Measurements from ENCODE around the gene TMEM201. TPM values are rescaled to one million over a fixed set of nuclear protein-coding genes. Genes with fewer than 3 reads are reported as not detected.

Gene TMEM201
- total and polyA plus RNA-seq, 2 of the 8 experiments (the other 6 are each of a cell fraction or from before 2014, with no cell fraction given) = 8.2 to 27.1 TPM

- Histone ChIP-seq H2AK5ac (ENCODE audit: low read depth, low read length) (no peak overlapping the region), H3K79me2 (ENCODE audit: control insufficient read depth in 1 of 2, insufficient read depth in 2 of 2, low read length in 2 of 2) (no peaks in the 10 kb centered on the region), H2BK12ac (ENCODE audit: low read depth, low read length) (no peak overlapping the region)
- TF ChIP-seq, protein P1, sequence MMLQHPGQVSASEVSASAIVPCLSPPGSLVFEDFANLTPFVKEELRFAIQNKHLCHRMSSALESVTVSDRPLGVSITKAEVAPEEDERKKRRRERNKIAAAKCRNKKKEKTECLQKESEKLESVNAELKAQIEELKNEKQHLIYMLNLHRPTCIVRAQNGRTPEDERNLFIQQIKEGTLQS (IDR thresholded peaks at IDR 0.05; ENCODE audit: insufficient read depth, low read depth, low read length) = no peak
- TF ChIP-seq HDAC6 (IDR thresholded peaks at IDR 0.05; ENCODE audit: low read depth, low read length) = no peak
- TF ChIP-seq GTF2F1 (IDR thresholded peaks at IDR 0.05; ENCODE audit: borderline replicate concordance, low read depth, low read length) = no peak
These were observed 30.4 kb downstream of the TMEM201 start for GRCh38 chr1:9618909-9619679.

More at GRCh38 chr1:9618909-9619679, 30.4 kb downstream of the TMEM201 start:
- Histone ChIP-seq H3K4me1 (replicated peaks in 1 of 4; ENCODE audit: control insufficient read depth in 3 of 4, insufficient read depth in 4 of 4, low read length in 3 of 4) (no peaks in the 10 kb centered on the region; a peak in 1 of 7 replicates), H3K4me2 (ENCODE audit: insufficient read depth in 1 of 2, low read depth in 2 of 2, low read length in 2 of 2) (no peak overlapping the region), H3K4me3 (ENCODE audit: extremely low read depth in 1 of 4, insufficient read depth in 2 of 4, low read depth in 3 of 4, low read length in 4 of 4) (no peak overlapping the region), H2BK15ac (ENCODE audit: low read length) (no peak overlapping the region), H4K8ac (ENCODE audit: extremely low read depth, insufficient read depth, low read length) (no peak overlapping the region), H3K23ac (ENCODE audit: insufficient read length) (no peak overlapping the region), H2BK5ac (ENCODE audit: low read depth, low read length) (no peak overlapping the region), H2BK20ac (ENCODE audit: low read length) (no peak overlapping the region), H3K27me3 (replicated peaks in 1 of 4; ENCODE audit: control insufficient read depth in 3 of 4, extremely low read depth in 1 of 4, insufficient read depth in 3 of 4, low read length in 3 of 4) (no peaks in the 10 kb centered on the region), H4K5ac (ENCODE audit: insufficient read length, low read depth, low read length) (no peak overlapping the region), H3K9me3 (ENCODE audit: insufficient read depth in 2 of 2, low read depth in 1 of 2, low read length in 1 of 2) (no peaks in the 10 kb centered on the region), H4K20me1 (replicated peaks in 1 of 2; ENCODE audit: control insufficient read depth in 1 of 2, insufficient read depth in 2 of 2, low read length in 2 of 2) (no peaks in the 10 kb centered on the region), H3K9ac (replicated peaks in 1 of 4; ENCODE audit: extremely low read depth in 1 of 4, low read depth in 3 of 4, low read length in 3 of 4) (no peak overlapping the region), H4K91ac (replicated peaks; ENCODE audit: insufficient read length, low read length) (no peak overlapping the region), H3K36me3 (ENCODE audit: control insufficient read depth in 2 of 4, insufficient read depth in 4 of 4, low read length in 3 of 4) (no peaks in the 10 kb centered on the region), H3K14ac (ENCODE audit: insufficient read length) (no peak overlapping the region), H2AFZ (ENCODE audit: low read length) (no peak overlapping the region), H3K23me2 (ENCODE audit: low read depth, low read length) (no peaks in the 10 kb centered on the region), H3K18ac (ENCODE audit: extremely low read depth, low read length) (0 out of 2 replicates have a peak overlapping the region, but pooled peaks have one; percentile 53), H3K79me1 (ENCODE audit: low read depth, low read length) (no peaks in the 10 kb centered on the region), H3K56ac (replicated peaks; ENCODE audit: insufficient read length, low read depth, low read length) (no peak overlapping the region), H2BK120ac (replicated peaks; ENCODE audit: low read depth, low read length) (no peak overlapping the region), H3K27ac (ENCODE audit: low read depth, low read length) (no peak overlapping the region), H3K4ac (replicated peaks; ENCODE audit: insufficient read length, low read depth, low read length) (no peak overlapping the region)
- POLR2A ChIA-PET (ENCODE audit: partially characterized antibody) = interaction anchor here (2.4 kb wide), 1 partner anchor 27 kb away, joined by 5 read pairs; no protein-coding TSS in a partner anchor
- CTCF ChIA-PET (ENCODE audit: partially characterized antibody) = interaction anchor here (0.6 kb wide), 1 partner anchor 1192 kb away, joined by 3 read pairs; no protein-coding TSS in a partner anchor
- 91% methylated on average over 18 of the region's 18 CpGs; no CpG with 5 or more reads in 1 of the 2 experiments for WGBS, 2 experiments (ENCODE audit: extremely low coverage in 1 of 2, insufficient coverage in 1 of 2, insufficient read length in 1 of 2, insufficient replicate concordance in 2 of 2, low coverage in 1 of 2, low lambda C conversion rate in 2 of 2, missing lambda C conversion rate in 1 of 2)
- no peak for FAIRE-seq
- DNase-seq (ENCODE audit: low read depth in 1 of 2, low spot score in 2 of 2) = peak in 1 of 2 experiments; percentile 37
